Fibroblast of the conjunctiva (primary cell): ENCODE results near the gene UBE2M.

ENCODE experiments used
- DNase-seq: peaks from one replicate; pipeline ENCODE4 v3.0.0-alpha.2; 2010; ENCODE audit warnings: low read depth

The UBE2M gene

GRCh38 chr19:58570770-58571574 is 12.6 kb upstream of the UBE2M start:
- DNase-seq, result no peak

- DNase-seq, result no peak
Measured at GRCh38 chr19:58569943-58570670, 11.7 kb upstream of the UBE2M start.

- DNase-seq, result no peak
Measured at GRCh38 chr19:58569191-58569942, 11.0 kb upstream of the UBE2M start.

GRCh38 chr19:58568453-58569130 is 10.2 kb upstream of the UBE2M start:
- no peak for DNase-seq

GRCh38 chr19:58566989-58567388 is 8.6 kb upstream of the UBE2M start:
- DNase-seq, result no peak

- no peak for DNase-seq
Measured at GRCh38 chr19:58563823-58564222, 5.4 kb upstream of the UBE2M start.

GRCh38 chr19:58563034-58563573 is 4.7 kb upstream of the UBE2M start:
- DNase-seq, result no peak

- no peak for DNase-seq
Measured at GRCh38 chr19:58562122-58563033, 4.0 kb upstream of the UBE2M start.

GRCh38 chr19:58561373-58562121 is 3.1 kb upstream of the UBE2M start:
- no peak for DNase-seq

- no peak for DNase-seq
Measured at GRCh38 chr19:58560921-58561320, 2.5 kb upstream of the UBE2M start.

- DNase-seq, result no peak
Measured at GRCh38 chr19:58560007-58560887, 1.8 kb upstream of the UBE2M start.

GRCh38 chr19:58559275-58560006 is 1.0 kb upstream of the UBE2M start:
- peak; percentile 83 for DNase-seq

- peak; percentile 98 for DNase-seq
Measured at GRCh38 chr19:58558623-58559274, 338 bp upstream of the UBE2M start.

GRCh38 chr19:58557221-58558065 is 968 bp downstream of the UBE2M start:
- DNase-seq, result no peak

GRCh38 chr19:58556622-58557220 is 1.7 kb downstream of the UBE2M start:
- no peak for DNase-seq

GRCh38 chr19:58555920-58556621 is 2.3 kb downstream of the UBE2M start:
- no peak for DNase-seq
